ENCODE measurements around the gene NEGR1. TPM values are rescaled to one million over a fixed set of nuclear protein-coding genes. Genes with fewer than 3 reads are reported as not detected.

NEGR1 gene
- total RNA-seq, 1 donor from 2014 or later, result 0.58 TPM

- Mint-ChIP-seq H3K27ac (ENCODE audit: unreplicated experiment) (no peak overlapping the region), H3K4me1 (no peaks in the 10 kb centered on the region), H3K9me3 (no peaks in the 10 kb centered on the region), H3K36me3 (ENCODE audit: low read depth) (no peaks in the 10 kb centered on the region), H3K4me3 (no peak overlapping the region), H3K27me3 (ENCODE audit: low read depth) (no peaks in the 10 kb centered on the region)
- DNase-seq (ENCODE audit: low read depth, low spot score), result no peak
- TF ChIP-seq CTCF (conservative IDR thresholded peaks at IDR 0.05), result no peak
Measured at GRCh38 chr1:71630073-71630472, 652.3 kb downstream of the NEGR1 start.

GRCh38 chr1:71625004-71625403 lies 657.3 kb downstream of the NEGR1 start:
- Mint-ChIP-seq H3K27ac (ENCODE audit: unreplicated experiment) (no peak overlapping the region), H3K4me3 (no peak overlapping the region), H3K27me3 (ENCODE audit: low read depth) (no peaks in the 10 kb centered on the region), H3K9me3 (no peaks in the 10 kb centered on the region), H3K36me3 (ENCODE audit: low read depth) (no peaks in the 10 kb centered on the region), H3K4me1 (no peaks in the 10 kb centered on the region)
- no peak for TF ChIP-seq CTCF (conservative IDR thresholded peaks at IDR 0.05)
- no peak for DNase-seq (ENCODE audit: low read depth, low spot score)

GRCh38 chr1:71623888-71624287 lies 658.5 kb downstream of the NEGR1 start:
- H3K27me3 Mint-ChIP-seq (ENCODE audit: low read depth), result no peaks in the 10 kb centered on the region
- no peak overlapping the region for H3K27ac Mint-ChIP-seq (ENCODE audit: unreplicated experiment)
- H3K4me1 Mint-ChIP-seq, result no peaks in the 10 kb centered on the region
- no peak for TF ChIP-seq CTCF (conservative IDR thresholded peaks at IDR 0.05)
- no peak for DNase-seq (ENCODE audit: low read depth, low spot score)
- no peaks in the 10 kb centered on the region for H3K36me3 Mint-ChIP-seq (ENCODE audit: low read depth)
- no peak overlapping the region for H3K4me3 Mint-ChIP-seq
- no peaks in the 10 kb centered on the region for H3K9me3 Mint-ChIP-seq

- Mint-ChIP-seq H3K9me3 (no peaks in the 10 kb centered on the region), H3K36me3 (ENCODE audit: low read depth) (no peaks in the 10 kb centered on the region), H3K4me1 (no peaks in the 10 kb centered on the region), H3K27ac (ENCODE audit: unreplicated experiment) (no peak overlapping the region), H3K27me3 (ENCODE audit: low read depth) (no peaks in the 10 kb centered on the region), H3K4me3 (no peak overlapping the region)
- no peak for TF ChIP-seq CTCF (conservative IDR thresholded peaks at IDR 0.05)
- no peak for DNase-seq (ENCODE audit: low read depth, low spot score)
Measured at GRCh38 chr1:71621785-71622184, 660.6 kb downstream of the NEGR1 start.

GRCh38 chr1:71618766-71619530 lies 663.4 kb downstream of the NEGR1 start:
- Mint-ChIP-seq H3K9me3 (no peaks in the 10 kb centered on the region), H3K27ac (ENCODE audit: unreplicated experiment) (no peak overlapping the region), H3K4me3 (no peak overlapping the region), H3K36me3 (ENCODE audit: low read depth) (no peaks in the 10 kb centered on the region), H3K27me3 (ENCODE audit: low read depth) (no peaks in the 10 kb centered on the region), H3K4me1 (no peaks in the 10 kb centered on the region)
- TF ChIP-seq CTCF (conservative IDR thresholded peaks at IDR 0.05), result no peak
- DNase-seq (ENCODE audit: low read depth, low spot score), result no peak
